Measurements from ENCODE around the gene NTNG1. TPM values are rescaled to one million over a fixed set of nuclear protein-coding genes. Genes with fewer than 3 reads are reported as not detected.

Gene NTNG1
- total and polyA plus RNA-seq, 2 of the 4 experiments (the other 2 are of a cell fraction), result 1.2 to 2.3 TPM

GRCh38 chr1:107276247-107276646 is 135.4 kb downstream of the NTNG1 start:
- H4K20me1 ChIP-seq (ENCODE audit: insufficient read depth, low read length), result no peaks in the 10 kb centered on the region
- no peak overlapping the region for H4K8ac ChIP-seq (ENCODE audit: low read depth in 2 of 2, low read length in 2 of 2)
- ChIA-PET POLR2A (ENCODE audit: unreplicated experiment) (no interaction called here), CTCF (no interaction called here)
- no TSS peak for BruUV-seq (replicated peaks)
- in situ Hi-C loops (cut with MboI; ENCODE audit: low sequenced_read_pairs) (no loop called here), intact Hi-C loops (cut with micrococcal nuclease) (loop anchor here (2.0 kb wide), 1 partner anchor 253 kb away; no protein-coding TSS in a partner anchor), dilution Hi-C loops (cut with HindIII; ENCODE audit: low sequenced_read_pairs, unreplicated experiment) (no loop called here)
- H3K4me1 ChIP-seq (ENCODE audit: control insufficient read depth, insufficient read depth, low read length), result no peaks in the 10 kb centered on the region
- TF ChIP-seq NFE2L2 (IDR thresholded peaks at IDR 0.05; ENCODE audit: low read depth, low read length) (no peak), MAZ (IDR thresholded peaks at IDR 0.05; ENCODE audit: borderline replicate concordance, low read depth, low read length) (no peak), MAFK (IDR thresholded peaks at IDR 0.05; ENCODE audit: low read depth, low read length) (no peak), RFX5 (IDR thresholded peaks at IDR 0.05; ENCODE audit: low read depth, low read length) (no peak), SMC3 (IDR thresholded peaks at IDR 0.05; ENCODE audit: low read depth, low read length) (no peak), MXI1 (IDR thresholded peaks at IDR 0.05; ENCODE audit: borderline replicate concordance, low read depth, low read length) (no peak), BHLHE40 (IDR thresholded peaks at IDR 0.05; ENCODE audit: low read depth, low read length) (no peak), RCOR1 (IDR thresholded peaks at IDR 0.05; ENCODE audit: insufficient replicate concordance, low read length) (no peak), CTCF (conservative IDR thresholded peaks at IDR 0.05; ENCODE audit: low read depth, low read length) (no peak), USF2 (IDR thresholded peaks at IDR 0.05; ENCODE audit: low read depth, low read length) (no peak), FOS (IDR thresholded peaks at IDR 0.05; ENCODE audit: low read depth, low read length) (no peak), CHD1 (IDR thresholded peaks at IDR 0.05; ENCODE audit: low read depth, low read length) (no peak), CEBPB (IDR thresholded peaks at IDR 0.05; ENCODE audit: low read depth, low read length) (no peak), ELK1 (IDR thresholded peaks at IDR 0.05; ENCODE audit: borderline replicate concordance, low read depth, low read length) (no peak), POLR2A (IDR thresholded peaks at IDR 0.05; ENCODE audit: low read depth, low read length) (no peak), RAD21 (IDR thresholded peaks at IDR 0.05; ENCODE audit: low read length) (no peak)
- no peak overlapping the region for H2AFZ ChIP-seq (replicated peaks; ENCODE audit: low read length, poor library complexity)
- H3K23ac ChIP-seq (ENCODE audit: low read depth, low read length), result no peak overlapping the region
- H2BK20ac ChIP-seq (ENCODE audit: low read depth, low read length), result no peak overlapping the region
- no peak overlapping the region for H2BK120ac ChIP-seq (ENCODE audit: low read depth, low read length)
- DNase-seq (no peak), ATAC-seq (ENCODE audit: low read depth) (no peak)
- H3K27me3 ChIP-seq (ENCODE audit: control insufficient read depth, insufficient read depth, low read length), result no peaks in the 10 kb centered on the region
- no peak overlapping the region for H3K56ac ChIP-seq (ENCODE audit: extremely low read depth, insufficient read depth, low read length)
- H3K27ac ChIP-seq (ENCODE audit: insufficient read depth, low read length), result no peak overlapping the region
- H3K36me3 ChIP-seq (ENCODE audit: control insufficient read depth, insufficient read depth, low read length), result no peaks in the 10 kb centered on the region
- H2BK5ac ChIP-seq (ENCODE audit: low read depth, low read length, poor library complexity, severe bottlenecking), result no peak overlapping the region
- H4K5ac ChIP-seq (ENCODE audit: low read depth, low read length), result no peak overlapping the region
- H3K14ac ChIP-seq (replicated peaks; ENCODE audit: low read depth, low read length), result no peak overlapping the region
- no peak overlapping the region for H2AK9ac ChIP-seq (replicated peaks; ENCODE audit: low read depth, low read length, poor library complexity)
- no CpG with 5 or more reads among the region's 1 CpG for WGBS, 2 experiments (ENCODE audit: extremely low coverage in 2 of 2, insufficient read length in 1 of 2)
- no peak overlapping the region for H3K4me3 ChIP-seq (ENCODE audit: insufficient read depth, low read depth, low read length)
- no peak overlapping the region for H3K18ac ChIP-seq (ENCODE audit: low read depth, low read length)
- H3K9ac ChIP-seq (ENCODE audit: low read depth, low read length), result no peak overlapping the region
- no peaks in the 10 kb centered on the region for H3K9me1 ChIP-seq (ENCODE audit: insufficient read depth, low read length)
- H3K4ac ChIP-seq (ENCODE audit: low read depth, low read length), result no peak overlapping the region
- H4K91ac ChIP-seq (ENCODE audit: insufficient read depth, low read depth, low read length), result no peak overlapping the region
- no peak overlapping the region for H2AK5ac ChIP-seq (ENCODE audit: low read depth, low read length)
- no peaks in the 10 kb centered on the region for H3K9me3 ChIP-seq (ENCODE audit: control insufficient read depth, insufficient read depth, low read length)
- H2BK15ac ChIP-seq (ENCODE audit: low read depth, low read length), result no peak overlapping the region
- H3K79me1 ChIP-seq (ENCODE audit: low read depth in 1 of 2, low read length in 2 of 2), result no peaks in the 10 kb centered on the region
- H3K4me2 ChIP-seq (ENCODE audit: low read depth, low read length), result no peak overlapping the region

Data from IMR-90 (cell line).